Measurements from ENCODE around the gene RPS2.
"Not testable (repeated sequence)": the region's sequence is repeated elsewhere in the genome, so short reads cannot be mapped to it uniquely, and the experiment has no call there.

Gene RPS2

DNA sequence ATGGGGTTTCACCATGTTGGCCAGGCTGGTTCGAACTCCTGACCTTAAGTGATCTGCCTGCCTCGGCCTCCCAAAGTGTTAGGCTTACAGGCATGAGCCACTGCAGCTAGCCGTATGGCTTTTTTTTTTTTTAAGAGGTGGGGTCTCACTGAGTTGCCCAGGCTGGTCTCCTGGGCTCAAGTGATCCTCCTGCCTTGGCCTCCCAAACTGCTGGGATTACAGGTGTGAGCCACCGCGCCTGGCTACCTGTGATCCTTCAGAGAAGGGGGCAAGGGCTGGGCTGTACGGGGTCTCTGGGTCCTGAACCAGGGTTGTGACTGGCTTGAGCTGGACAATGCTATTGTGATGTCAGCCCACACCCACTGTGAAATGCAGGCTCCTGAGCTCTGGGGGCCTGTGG is 1.8 kb upstream of the RPS2 start, which contains the start of gene RNF151:
Gene RNF151, plus strand, starts transcription at position 397 of the 400 bp plus-strand sequence. CDS start 26 bp downstream, outside the sequence.
- DNase-seq (ENCODE audit: insufficient read length, low spot score) = no peak
- no peak for FAIRE-seq

DNA sequence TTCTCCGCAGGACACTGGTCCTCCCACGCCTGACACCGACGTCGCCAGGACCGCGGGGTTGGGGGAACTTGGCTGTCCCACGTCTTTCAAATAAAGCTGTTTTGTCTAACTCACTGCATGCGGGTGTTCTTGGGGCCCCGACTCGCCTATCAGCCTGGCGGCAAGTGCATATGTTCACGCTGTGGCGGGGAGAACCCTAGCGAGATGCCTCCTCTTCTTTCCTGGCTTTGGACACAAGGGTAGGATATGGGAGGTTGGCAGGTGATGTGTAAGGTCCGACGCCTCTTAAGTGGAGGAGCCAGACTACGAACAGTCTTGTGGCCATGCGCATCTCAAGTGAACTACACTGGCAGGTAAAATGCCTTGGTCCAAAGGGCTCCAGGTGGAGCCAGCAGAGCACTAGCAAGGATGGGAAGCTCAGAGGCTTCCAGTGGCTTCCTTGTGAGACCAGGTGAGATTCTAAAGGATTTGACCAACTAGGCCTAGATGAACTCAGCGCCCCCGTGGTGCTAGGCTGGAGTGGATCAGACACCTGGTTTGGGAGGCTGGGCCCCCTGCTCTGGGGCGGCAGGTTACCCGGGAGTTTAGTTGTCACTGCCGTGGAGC is 873 bp upstream of the RPS2 start:
- DNase-seq (ENCODE audit: insufficient read length, low spot score) = no peak
- FAIRE-seq = no peak

DNA sequence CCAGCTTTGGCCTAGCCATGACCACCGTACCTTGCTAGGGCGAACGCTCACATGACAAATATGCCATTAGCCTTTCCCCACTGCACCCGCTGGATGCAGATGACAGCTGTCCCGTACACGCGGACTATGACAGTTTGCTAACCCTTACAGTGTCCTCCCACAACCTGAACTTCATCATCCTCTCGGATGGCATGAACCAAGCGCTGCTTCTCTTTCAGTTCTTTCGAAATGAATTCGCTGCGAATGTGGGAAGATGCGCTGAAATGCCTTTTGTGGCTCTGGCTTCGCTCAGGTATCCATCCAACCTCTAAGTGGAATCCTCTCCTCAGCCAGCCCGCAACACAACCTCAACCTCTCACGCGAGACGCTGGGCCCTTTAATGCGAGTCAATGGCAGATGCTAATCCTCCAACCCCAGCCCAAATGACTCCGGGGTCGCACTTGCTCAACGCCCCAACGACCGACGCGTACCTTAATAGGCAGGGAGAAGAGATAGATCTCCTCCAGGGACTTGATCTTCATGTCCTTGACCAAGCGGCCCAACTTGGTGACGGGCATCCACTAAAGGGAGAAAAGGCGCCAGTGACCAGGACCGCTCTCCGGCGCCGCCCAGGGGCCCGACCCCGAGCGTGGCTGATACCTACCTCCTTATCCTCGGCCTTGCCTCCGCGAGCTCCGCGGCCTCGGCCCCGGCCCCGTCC is 670 bp downstream of the RPS2 start:
- no peak for DNase-seq (ENCODE audit: insufficient read length, low spot score)
- FAIRE-seq = no peak

DNA sequence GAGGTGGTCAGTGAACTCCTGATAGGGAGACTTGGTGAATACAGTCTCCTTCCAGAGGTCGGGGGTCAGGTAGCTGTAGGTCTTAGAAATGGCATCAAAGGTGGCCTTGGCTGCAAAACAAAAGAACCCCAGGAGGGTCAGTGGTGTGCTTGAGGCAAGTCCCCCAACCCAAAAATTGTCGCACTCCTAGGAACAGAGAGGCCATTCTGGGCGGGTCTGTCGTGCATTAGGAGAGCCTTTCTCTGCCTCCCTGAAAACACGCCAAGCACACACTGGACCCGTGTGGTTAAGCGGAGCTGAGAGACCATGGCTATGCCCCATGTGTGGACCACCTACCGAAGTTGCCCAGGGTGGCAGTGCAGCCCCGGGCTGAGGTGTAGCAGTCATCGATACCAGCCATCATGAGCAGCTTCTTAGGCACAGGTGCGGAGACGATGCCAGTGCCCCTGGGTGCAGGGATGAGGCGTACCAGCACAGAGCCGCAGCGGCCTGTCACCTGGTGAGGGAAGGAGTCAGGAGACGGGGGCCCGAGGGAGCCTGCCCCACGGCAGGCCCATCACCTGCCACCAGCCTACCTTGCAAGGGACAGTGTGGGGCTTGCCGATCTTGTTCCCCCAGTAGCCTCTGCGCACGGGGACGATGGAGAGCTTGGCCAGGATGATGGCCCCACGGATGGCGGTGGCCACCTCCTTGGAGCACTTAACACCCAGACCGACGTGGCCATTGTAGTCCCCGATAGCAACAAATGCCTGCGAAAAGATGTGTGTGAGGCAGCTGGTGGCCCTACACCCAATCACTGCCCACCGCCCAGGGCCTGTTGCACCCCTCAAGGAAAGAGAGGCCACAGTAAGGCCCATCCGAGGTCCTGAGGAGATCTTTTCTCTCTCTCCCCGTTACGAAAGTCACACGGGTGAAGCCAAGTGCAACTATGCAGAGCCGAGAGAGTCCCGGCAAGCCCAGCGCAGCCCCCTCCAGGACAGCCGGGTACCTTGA is 2.2 kb downstream of the RPS2 start:
- not testable (repeated sequence) for DNase-seq (ENCODE audit: insufficient read length, low spot score); FAIRE-seq

DNA sequence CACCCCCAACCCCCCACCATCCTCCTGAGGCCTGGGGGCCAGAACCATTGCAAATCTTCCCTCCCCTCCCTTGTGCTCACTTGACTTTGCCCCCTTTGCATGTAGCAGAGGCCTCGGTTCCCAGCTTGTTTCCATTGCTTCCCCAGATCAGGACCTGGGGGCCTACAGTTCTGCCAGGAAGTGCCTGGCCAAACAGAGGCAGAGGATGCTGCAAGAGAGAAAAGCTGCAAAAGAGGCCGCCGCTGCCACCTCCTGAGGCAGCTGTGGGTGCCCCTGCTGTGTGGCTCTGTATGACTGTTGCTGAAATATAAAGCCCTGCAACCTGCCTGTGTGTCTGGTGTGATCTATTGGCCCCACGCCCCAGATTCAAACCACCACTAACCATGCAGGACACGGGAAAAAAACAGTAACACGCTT is 3.0 kb downstream of the RPS2 start:
- FAIRE-seq (no peak), DNase-seq (ENCODE audit: insufficient read length, low spot score) (no peak)

- FAIRE-seq = no peak
- DNase-seq (ENCODE audit: insufficient read length, low spot score) = no peak
Observed at GRCh38 chr16:1960665-1961630, 3.7 kb downstream of the RPS2 start.

GRCh38 chr16:1959269-1960039 is 5.2 kb downstream of the RPS2 start, which contains the start of gene NDUFB10:
TSS of gene NDUFB10 (plus strand) at chr16:1959538. CDS start at chr16:1959625, 87 bp downstream.
- DNase-seq (ENCODE audit: insufficient read length, low spot score) (peak; percentile 93), FAIRE-seq (peak; percentile 57)

GRCh38 chr16:1958715-1959268 is 5.8 kb downstream of the RPS2 start:
- no peak for FAIRE-seq
- DNase-seq (ENCODE audit: insufficient read length, low spot score) = no peak

GRCh38 chr16:1958143-1958491 is 6.5 kb downstream of the RPS2 start:
- not testable (repeated sequence) for DNase-seq (ENCODE audit: insufficient read length, low spot score); FAIRE-seq

GRCh38 chr16:1957434-1958142 is 7.0 kb downstream of the RPS2 start:
- FAIRE-seq; DNase-seq (ENCODE audit: insufficient read length, low spot score): not testable (repeated sequence)

DNA sequence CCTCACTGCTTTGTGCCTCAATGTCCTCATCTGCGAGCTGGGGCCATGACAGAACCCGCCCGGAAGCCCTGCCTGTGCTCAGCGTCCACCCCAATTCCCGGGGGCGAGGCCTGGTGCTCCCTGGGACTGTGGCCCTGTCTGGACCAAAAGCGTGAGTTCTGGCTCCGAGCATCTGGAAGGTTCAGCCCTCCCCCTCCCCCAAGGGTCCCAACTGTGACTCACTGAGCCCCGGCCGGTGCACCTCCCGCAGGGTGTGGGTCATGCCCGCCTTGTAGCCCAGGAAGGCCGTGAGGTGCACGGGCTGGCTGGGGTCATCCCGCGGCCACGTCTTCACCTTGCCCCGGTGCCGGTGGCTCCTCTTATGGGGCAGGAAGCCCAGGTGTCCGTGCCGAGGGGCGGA is 10.9 kb downstream of the RPS2 start:
- DNase-seq (ENCODE audit: insufficient read length, low spot score) (no peak), FAIRE-seq (no peak)

DNA sequence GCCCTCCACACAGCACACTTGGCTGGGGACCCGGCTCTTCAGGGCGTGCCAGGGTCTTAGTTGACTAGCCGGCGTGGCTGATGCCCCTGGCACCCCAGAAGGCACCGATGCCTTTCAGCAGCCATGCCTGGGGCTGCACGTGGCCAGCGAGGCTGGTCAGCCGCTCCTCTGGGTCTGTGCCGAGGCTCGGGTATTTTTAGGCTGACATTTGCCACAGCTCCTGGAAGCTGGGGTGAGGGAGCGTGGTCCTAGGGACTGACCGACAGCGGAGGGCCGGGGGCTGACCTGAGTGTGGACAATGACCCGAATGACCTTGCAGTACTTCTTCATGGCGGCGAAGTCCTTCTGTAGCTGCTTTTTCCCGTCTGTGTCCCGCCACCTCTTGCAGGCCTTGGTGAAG is 14.1 kb downstream of the RPS2 start:
- DNase-seq (ENCODE audit: insufficient read length, low spot score) = no peak
- no peak for FAIRE-seq

GRCh38 chr16:1950047-1950446 is 14.6 kb downstream of the RPS2 start:
- FAIRE-seq = no peak

GRCh38 chr16:1949507-1949906 is 15.1 kb downstream of the RPS2 start:
- DNase-seq (ENCODE audit: insufficient read length, low spot score) (no peak), FAIRE-seq (no peak)

More at GRCh38 chr16:1950047-1950446, 14.6 kb downstream of the RPS2 start:
- no peak for DNase-seq (ENCODE audit: insufficient read length, low spot score)

DNA sequence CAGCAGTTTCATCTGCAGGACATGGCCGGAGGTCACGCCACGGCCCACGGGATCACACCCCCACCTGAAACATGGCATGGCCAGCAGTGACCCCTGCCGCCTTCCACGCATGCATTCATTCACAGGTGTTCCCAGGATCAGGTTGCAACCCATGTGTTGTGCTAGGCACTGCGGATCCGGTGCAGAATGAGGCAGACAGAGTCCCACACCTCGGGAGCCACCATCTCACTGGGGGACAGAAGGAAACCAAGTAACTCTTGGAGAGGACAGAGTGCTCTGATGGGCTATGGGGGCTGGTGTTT is 17.3 kb downstream of the RPS2 start:
- FAIRE-seq = peak; percentile 46

DNA sequence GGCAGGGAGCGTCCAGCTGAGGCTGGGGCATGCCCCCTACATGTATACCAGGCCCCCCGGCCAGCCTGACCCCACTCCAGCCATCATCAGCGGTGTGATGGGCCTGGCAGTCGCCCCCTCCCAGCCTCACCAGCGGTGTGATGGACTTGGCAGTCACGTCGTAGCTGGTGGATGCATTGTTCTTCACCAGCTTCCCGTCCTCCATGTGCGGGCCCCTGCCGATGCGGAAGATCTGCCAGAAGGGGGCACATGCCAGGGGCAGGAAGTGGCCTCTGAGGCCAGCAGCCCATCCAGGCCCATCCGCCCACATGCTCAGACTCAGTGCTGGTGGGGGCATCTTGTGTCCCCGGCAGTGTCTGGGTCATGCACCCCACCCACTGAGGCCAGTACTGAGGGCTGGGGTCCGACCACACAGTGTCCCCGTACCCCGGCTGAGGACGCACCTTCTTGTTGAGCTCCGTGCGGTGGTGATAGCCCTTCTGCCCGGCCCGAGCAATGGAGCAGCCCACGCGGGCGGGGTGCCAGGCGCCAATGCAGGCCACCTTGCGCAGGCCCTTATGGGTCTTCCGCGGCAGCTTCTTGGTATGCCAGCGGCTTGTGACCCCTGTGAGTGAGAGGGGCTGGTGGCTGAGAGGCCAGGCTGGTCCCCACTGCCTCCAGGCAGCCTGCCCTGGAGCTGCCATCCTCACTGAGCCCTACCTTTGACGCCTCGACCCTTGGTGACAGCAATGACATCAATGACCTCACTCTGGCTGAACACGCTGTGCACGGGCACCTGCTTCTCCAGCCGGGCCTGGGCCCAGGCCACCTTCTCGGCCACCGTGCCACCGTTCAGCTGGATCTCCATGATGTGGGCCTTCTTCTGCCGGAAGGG is 17.9 kb downstream of the RPS2 start:
- no peak for FAIRE-seq
- no peak for DNase-seq (ENCODE audit: insufficient read length, low spot score)

More for the DNA sequence above, 17.3 kb downstream of the RPS2 start:
- DNase-seq (ENCODE audit: insufficient read length, low spot score) = no peak

Measured in HTR-8/SVneo (cell line).